HG02798 (cell line): Measurements from ENCODE around the gene ZNF23.

ENCODE experiments used
- ATAC-seq: cut with Tn5 transposase; IDR thresholded peaks from one replicate; pipeline ENCODE4 v1.9.1; 2021; ENCODE audit warnings: mild to moderate bottlenecking; ENCODE audit not compliant: unreplicated experiment, poor library complexity

Gene ZNF23

GRCh38 chr16:71472931-71473330, 10.9 kb upstream of the ZNF23 start:
- ATAC-seq: no peak

GRCh38 chr16:71472051-71472450, 10.0 kb upstream of the ZNF23 start:
- no peak for ATAC-seq

- no peak for ATAC-seq
Observed at GRCh38 chr16:71467810-71468209, 5.8 kb upstream of the ZNF23 start.

- no peak for ATAC-seq
Observed at GRCh38 chr16:71464231-71464630, 2.2 kb upstream of the ZNF23 start.

DNA sequence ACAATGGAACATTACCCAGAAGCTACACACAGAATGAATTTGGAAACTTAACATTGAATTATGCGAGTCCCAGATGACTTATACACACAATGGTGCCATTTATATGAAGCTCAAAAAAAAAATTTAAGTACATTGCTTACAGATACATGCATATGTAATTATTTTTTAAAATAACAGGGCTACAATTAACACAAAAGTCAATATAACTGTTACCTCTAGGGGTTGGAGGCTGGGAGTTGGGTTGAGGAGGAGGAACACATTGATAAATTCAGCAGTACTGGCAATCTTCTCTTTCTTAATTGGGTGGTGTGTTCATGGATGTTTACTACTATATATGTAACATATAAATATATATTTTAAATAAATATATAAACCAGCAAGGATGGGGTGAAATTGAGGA, 1.1 kb downstream of the ZNF23 start:
- ATAC-seq: no peak

GRCh38 chr16:71460236-71460635, 1.8 kb downstream of the ZNF23 start:
- no peak for ATAC-seq

- ATAC-seq: no peak
Observed at GRCh38 chr16:71459510-71459909, 2.5 kb downstream of the ZNF23 start.

DNA sequence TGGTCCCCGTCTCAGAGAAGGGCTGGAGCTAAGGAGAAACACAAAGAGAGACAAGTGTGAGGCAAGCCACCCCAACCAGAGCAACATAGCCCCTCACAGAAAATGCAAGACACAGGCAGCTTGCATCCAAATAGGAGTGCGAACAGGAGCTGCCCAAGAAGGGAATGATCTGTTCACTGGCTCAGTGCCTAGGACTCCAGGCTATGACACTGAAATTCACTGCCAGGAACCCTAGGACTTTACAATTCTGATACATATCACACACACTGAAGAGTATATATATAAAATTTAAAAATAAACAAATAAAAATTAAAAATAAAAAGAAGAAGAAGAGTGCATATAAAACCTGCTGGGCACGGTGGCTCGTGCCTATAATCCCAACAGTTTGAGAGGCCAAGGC, 5.2 kb downstream of the ZNF23 start:
- no peak for ATAC-seq

- no peak for ATAC-seq
Observed at GRCh38 chr16:71453036-71453435, 9.0 kb downstream of the ZNF23 start.

DNA sequence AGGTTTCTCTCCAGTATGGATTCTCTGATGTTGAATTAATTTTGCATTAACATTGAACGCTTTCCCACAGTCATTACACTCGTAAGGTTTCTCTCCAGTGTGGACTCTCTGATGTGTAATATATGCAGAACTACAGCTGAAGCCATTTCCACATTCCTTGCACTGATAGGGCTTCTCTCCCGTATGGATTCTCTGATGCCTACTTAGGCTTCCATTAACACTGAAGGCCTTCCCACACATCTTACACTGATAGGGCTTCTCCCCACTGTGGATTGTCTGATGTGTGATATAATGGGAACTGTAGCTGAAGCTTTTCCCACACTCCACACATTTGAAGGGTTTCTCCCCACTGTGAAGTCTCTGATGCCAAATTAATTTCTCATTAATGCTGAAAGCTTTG, 13.0 kb downstream of the ZNF23 start:
- no peak for ATAC-seq

DNA sequence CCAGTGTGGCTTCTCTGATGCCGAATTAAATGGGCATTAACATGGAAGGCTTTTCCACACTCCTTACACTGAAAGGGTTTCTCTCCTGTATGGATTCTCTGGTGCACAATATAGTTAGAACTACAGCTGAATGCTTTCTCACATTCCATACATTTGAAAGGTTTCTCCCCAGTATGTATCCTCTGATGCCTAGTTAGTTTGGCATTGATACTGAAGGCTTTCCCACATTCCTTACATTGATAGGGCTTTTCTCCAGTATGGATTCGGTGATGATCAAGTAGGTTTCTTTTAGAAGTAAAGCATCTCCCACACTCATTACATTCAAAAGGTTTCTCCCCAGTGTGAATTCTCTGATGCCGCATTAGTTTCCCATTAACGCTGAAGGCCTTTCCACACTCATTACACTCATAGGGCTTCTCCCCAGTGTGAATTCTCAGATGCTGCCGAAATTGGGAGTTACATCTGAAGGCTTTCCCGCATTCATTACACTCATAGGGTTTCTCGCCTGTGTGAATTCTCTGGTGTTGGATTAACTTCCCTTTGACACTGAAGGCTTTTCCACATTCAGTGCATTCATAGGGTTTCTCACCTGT, 13.7 kb downstream of the ZNF23 start:
- no peak for ATAC-seq

DNA sequence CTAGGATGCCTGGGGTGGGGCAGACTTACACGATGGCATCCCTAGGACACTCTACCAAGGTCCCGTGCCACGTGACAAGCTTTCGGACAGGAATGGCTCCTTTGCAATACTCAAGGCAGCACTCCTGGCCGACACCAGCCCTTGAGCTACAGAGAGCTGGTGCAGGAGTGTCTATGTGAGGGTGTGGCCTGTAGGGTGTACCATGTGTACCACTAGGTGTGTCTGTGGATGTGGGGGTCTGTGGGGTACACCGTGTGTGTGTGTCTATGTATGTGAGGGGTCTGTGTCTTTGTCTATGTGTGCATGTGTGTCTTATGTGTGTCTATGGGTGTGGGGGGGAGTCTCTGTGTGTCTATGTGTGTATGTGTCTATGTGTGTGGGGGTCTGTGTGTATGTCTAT, 18.3 kb downstream of the ZNF23 start:
- no peak for ATAC-seq

- ATAC-seq: no peak
Observed at GRCh38 chr16:71442051-71442440, 20.0 kb downstream of the ZNF23 start, which contains the start of gene TLE7. TLE7 (minus strand) TSS chr16:71442054; CDS start chr16:71433324, 8,730 bp downstream.

GRCh38 chr16:71441348-71442050, 20.5 kb downstream of the ZNF23 start:
- ATAC-seq: no peak

- ATAC-seq: no peak
Observed at GRCh38 chr16:71440669-71441347, 21.2 kb downstream of the ZNF23 start.

DNA sequence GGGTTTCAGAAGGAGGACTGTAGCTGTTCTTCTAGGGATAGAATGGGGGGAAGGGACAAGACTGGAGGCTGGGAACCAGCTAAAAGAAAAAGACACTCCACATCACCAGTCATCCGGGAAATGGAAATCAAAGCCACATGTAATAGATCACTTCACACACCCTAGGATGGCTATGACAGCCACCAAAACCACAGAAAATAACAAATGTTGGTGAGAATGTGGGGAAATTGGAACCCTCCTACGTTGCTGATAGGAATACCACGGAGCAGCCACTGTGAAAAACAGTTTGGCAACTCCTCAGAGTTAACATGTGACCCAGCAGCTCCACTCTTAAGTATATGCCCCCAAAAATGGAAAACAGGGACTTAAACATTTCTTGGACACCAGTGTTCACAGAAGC, 22.5 kb downstream of the ZNF23 start:
- ATAC-seq: no peak

DNA sequence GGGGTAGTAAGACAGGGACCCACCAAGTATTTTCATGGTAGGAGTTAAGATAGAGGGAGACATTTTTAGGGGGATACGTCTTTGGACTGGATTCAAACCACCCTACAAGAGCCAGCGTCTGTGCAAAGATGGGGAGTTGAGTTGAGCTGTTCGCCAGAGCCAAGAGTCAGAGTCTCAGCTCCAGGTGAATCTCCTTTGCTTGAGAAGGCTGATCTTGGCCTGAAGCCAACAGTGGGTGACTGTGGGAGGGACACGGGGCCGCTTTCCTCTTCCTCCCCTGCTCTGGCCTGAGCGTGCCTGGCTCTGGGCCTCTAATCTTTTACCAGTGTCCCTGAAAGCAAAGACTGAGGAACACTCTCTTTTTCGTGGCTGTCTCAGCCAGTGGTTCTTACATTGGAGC, 25.6 kb downstream of the ZNF23 start:
- no peak for ATAC-seq

DNA sequence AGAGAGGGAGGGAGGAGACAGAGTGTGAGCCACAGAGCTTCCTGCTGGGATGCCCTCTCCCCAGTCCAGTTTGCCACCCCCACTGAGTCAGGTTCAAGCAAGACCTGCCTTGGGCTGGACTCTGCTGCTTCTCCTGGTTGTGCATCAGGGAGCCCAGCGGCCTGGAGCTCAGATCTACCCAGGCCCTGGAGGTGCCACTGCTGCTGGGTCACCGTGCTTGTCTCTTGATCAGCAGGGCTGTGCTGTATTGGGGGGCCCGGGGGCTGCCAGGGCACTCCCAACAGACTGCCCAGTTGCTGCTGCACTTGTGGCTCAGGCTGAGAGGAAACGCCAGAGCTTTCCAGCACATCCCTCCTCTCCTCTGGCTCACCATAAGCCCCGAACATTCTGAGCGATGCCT, 29.1 kb downstream of the ZNF23 start:
- no peak for ATAC-seq

- ATAC-seq: no peak
Observed at GRCh38 chr16:71431991-71432390, 30.1 kb downstream of the ZNF23 start.

DNA sequence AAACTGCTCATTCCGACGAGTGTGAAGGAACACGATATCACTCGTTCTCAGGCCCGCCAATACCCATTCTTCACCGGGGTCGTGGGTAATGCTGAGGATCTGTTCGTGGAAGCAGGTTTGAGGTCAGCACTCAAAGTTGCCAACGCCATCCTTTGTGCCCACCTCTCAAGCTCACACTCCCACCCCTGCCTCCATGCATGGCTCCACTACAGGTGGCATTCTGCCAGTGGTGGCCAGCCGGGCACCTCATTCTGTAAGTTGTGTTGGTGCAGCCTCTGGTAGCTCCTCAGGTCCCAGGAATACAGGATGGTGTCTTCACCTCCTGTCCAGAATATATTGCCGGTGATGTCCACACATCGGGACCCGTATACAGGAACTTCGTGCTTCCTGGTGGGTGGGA, 30.9 kb downstream of the ZNF23 start:
- ATAC-seq: no peak

DNA sequence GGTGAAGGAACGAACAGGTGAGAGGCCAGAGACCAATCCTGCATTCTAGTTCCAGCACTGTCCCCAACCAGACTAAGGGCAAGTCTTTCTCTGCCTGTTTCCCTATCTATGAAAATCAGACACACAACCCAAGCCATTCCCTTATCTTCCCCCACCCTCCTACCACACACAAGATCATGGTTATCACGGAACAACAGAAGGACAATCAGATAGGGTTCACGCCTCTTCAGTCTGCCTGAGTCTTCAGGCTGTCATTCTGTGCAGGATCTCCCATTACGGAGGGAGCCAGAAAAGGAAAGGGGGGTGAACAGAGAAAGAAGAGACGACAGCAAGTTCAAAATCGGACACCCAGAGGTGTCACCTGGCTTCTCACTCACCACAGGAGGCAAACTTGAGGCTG, 31.3 kb downstream of the ZNF23 start:
- no peak for ATAC-seq

GRCh38 chr16:71429581-71429980, 32.5 kb downstream of the ZNF23 start:
- no peak for ATAC-seq
